Measurements from ENCODE around the gene ANKRD53.

Gene ANKRD53

GRCh38 chr2:70939001-70939838, 39.2 kb upstream of the ANKRD53 start:
- in situ Hi-C loops (cut with MboI; ENCODE audit: low sequenced_read_pairs, unreplicated experiment): no loop called here
- DNase-seq (ENCODE audit: low spot score): no peak
- TF ChIP-seq CTCF (IDR thresholded peaks at IDR 0.05; ENCODE audit: borderline replicate concordance, control extremely low read depth, extremely low read depth, insufficient read depth, missing control alignments): no peak

- no peak for TF ChIP-seq CTCF (IDR thresholded peaks at IDR 0.05; ENCODE audit: borderline replicate concordance, control extremely low read depth, extremely low read depth, insufficient read depth, missing control alignments)
- in situ Hi-C loops (cut with MboI; ENCODE audit: low sequenced_read_pairs, unreplicated experiment): no loop called here
- DNase-seq (ENCODE audit: low spot score): no peak
Measured at GRCh38 chr2:70939839-70940580, 38.4 kb upstream of the ANKRD53 start.

- DNase-seq (ENCODE audit: low spot score): no peak
- in situ Hi-C loops (cut with MboI; ENCODE audit: low sequenced_read_pairs, unreplicated experiment): no loop called here
Measured at GRCh38 chr2:70941186-70941585, 37.2 kb upstream of the ANKRD53 start.

GRCh38 chr2:70941701-70942100, 36.7 kb upstream of the ANKRD53 start:
- no peak for DNase-seq (ENCODE audit: low spot score)
- TF ChIP-seq CTCF (IDR thresholded peaks at IDR 0.05; ENCODE audit: borderline replicate concordance, control extremely low read depth, extremely low read depth, insufficient read depth, missing control alignments): no peak
- in situ Hi-C loops (cut with MboI; ENCODE audit: low sequenced_read_pairs, unreplicated experiment): no loop called here

More at GRCh38 chr2:70941186-70941585, 37.2 kb upstream of the ANKRD53 start:
- TF ChIP-seq CTCF (IDR thresholded peaks at IDR 0.05; ENCODE audit: borderline replicate concordance, control extremely low read depth, extremely low read depth, insufficient read depth, missing control alignments): no peak

- in situ Hi-C loops (cut with MboI; ENCODE audit: low sequenced_read_pairs, unreplicated experiment): no loop called here
- no peak for TF ChIP-seq CTCF (IDR thresholded peaks at IDR 0.05; ENCODE audit: borderline replicate concordance, control extremely low read depth, extremely low read depth, insufficient read depth, missing control alignments)
- no peak for DNase-seq (ENCODE audit: low spot score)
Measured at GRCh38 chr2:70942396-70943204, 35.8 kb upstream of the ANKRD53 start.

- DNase-seq (ENCODE audit: low spot score): no peak
- in situ Hi-C loops (cut with MboI; ENCODE audit: low sequenced_read_pairs, unreplicated experiment): no loop called here
- no peak for TF ChIP-seq CTCF (IDR thresholded peaks at IDR 0.05; ENCODE audit: borderline replicate concordance, control extremely low read depth, extremely low read depth, insufficient read depth, missing control alignments)
Measured at GRCh38 chr2:70943205-70943871, 35.1 kb upstream of the ANKRD53 start.

Measured in GM13976 (cell line).